ENCODE measurements around the gene STOX2. TPM values are rescaled to one million over a fixed set of nuclear protein-coding genes. Genes with fewer than 3 reads are reported as not detected.
A peak's percentile ranks its signal among the peaks of the same experiment; 100 is the strongest.

Gene STOX2
- polyA plus RNA-seq, 1 of the 3 experiments (the other 2 are of a cell fraction) = 0.16 TPM

DNA sequence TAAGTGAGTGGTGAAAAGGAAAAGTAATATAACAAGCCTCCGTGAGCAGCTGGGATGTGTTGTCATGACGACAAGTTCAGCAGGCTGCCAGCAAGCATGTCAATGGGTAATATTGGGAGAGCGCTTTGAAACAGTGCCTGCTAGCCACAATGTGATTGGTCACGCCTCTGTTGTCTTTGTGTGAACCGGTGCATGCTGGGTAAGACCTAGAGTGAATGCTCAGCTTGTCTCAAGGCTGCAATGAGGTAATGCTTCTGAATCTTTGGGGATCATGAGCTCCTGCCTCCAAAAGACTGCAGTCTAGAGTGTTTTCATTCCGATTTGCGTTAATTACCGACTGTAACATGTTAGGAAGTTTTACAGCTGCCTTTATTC lies 54.9 kb downstream of the STOX2 start (continued):
- TF ChIP-seq, protein P1, sequence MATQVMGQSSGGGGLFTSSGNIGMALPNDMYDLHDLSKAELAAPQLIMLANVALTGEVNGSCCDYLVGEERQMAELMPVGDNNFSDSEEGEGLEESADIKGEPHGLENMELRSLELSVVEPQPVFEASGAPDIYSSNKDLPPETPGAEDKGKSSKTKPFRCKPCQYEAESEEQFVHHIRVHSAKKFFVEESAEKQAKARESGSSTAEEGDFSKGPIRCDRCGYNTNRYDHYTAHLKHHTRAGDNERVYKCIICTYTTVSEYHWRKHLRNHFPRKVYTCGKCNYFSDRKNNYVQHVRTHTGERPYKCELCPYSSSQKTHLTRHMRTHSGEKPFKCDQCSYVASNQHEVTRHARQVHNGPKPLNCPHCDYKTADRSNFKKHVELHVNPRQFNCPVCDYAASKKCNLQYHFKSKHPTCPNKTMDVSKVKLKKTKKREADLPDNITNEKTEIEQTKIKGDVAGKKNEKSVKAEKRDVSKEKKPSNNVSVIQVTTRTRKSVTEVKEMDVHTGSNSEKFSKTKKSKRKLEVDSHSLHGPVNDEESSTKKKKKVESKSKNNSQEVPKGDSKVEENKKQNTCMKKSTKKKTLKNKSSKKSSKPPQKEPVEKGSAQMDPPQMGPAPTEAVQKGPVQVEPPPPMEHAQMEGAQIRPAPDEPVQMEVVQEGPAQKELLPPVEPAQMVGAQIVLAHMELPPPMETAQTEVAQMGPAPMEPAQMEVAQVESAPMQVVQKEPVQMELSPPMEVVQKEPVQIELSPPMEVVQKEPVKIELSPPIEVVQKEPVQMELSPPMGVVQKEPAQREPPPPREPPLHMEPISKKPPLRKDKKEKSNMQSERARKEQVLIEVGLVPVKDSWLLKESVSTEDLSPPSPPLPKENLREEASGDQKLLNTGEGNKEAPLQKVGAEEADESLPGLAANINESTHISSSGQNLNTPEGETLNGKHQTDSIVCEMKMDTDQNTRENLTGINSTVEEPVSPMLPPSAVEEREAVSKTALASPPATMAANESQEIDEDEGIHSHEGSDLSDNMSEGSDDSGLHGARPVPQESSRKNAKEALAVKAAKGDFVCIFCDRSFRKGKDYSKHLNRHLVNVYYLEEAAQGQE (IDR thresholded peaks at IDR 0.05; ENCODE audit: low read depth, low read length) = no peak
- TF ChIP-seq EP300 (IDR thresholded peaks at IDR 0.05; ENCODE audit: borderline replicate concordance in 1 of 2, low read depth in 1 of 2, low read length in 1 of 2) = 0 out of 4 replicates have a peak, but pooled peaks of 1 of the 2 experiments have one; percentile 23
- TF ChIP-seq, protein P2, sequence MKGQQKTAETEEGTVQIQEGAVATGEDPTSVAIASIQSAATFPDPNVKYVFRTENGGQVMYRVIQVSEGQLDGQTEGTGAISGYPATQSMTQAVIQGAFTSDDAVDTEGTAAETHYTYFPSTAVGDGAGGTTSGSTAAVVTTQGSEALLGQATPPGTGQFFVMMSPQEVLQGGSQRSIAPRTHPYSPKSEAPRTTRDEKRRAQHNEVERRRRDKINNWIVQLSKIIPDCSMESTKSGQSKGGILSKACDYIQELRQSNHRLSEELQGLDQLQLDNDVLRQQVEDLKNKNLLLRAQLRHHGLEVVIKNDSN (IDR thresholded peaks at IDR 0.05; ENCODE audit: borderline replicate concordance, low read depth) = no peak
- TF ChIP-seq, protein P3, sequence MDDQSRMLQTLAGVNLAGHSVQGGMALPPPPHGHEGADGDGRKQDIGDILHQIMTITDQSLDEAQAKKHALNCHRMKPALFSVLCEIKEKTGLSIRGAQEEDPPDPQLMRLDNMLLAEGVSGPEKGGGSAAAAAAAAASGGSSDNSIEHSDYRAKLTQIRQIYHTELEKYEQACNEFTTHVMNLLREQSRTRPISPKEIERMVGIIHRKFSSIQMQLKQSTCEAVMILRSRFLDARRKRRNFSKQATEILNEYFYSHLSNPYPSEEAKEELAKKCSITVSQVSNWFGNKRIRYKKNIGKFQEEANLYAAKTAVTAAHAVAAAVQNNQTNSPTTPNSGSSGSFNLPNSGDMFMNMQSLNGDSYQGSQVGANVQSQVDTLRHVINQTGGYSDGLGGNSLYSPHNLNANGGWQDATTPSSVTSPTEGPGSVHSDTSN (IDR thresholded peaks at IDR 0.05) = no peak

DNA sequence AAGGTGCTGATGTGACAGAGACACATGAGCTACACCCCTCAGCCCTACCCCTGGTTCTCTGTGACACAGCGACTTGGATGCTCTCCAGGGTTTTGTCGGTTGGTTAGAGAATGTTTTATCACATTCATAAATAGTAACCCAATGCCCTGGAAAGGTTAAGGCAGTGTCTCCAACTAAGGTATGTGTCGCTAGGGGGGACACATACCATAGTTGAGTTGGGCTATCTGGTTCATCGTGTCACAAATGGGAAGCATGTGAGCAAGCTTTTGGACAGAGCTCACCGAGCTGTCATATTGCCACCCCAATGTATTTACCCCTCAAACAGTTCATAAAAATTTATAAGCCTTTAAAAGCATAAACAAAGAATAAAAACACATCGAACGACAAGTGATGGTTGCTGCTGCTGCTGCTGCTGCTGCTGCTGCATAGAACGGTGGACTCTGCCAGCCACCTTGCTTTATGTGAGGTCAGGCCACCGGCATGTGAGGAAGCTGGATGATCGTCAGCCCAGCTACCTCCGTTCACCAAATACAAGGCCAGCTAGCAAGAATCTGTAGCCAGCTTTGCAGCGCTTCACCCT lies 55.9 kb downstream of the STOX2 start:
- Histone ChIP-seq H2AFZ (ENCODE audit: low read depth) (no peak overlapping the region), H3F3A (replicated peaks; ENCODE audit: insufficient read depth) (no peaks in the 10 kb centered on the region), H4K20me1 (ENCODE audit: insufficient read depth) (no peaks in the 10 kb centered on the region), H3K36me3 (replicated peaks in 1 of 2; ENCODE audit: control insufficient read depth in 1 of 2, insufficient read depth in 2 of 2, low read length in 1 of 2) (no peaks in the 10 kb centered on the region), H3K27me3 (ENCODE audit: insufficient read depth) (no peaks in the 10 kb centered on the region), H3K4me2 (no peak overlapping the region), H3K9me2 (no peaks in the 10 kb centered on the region), H3K79me2 (ENCODE audit: insufficient read depth) (no peaks in the 10 kb centered on the region), H3K9ac (no peak overlapping the region), H3K4me3 (ENCODE audit: low read depth in 2 of 2, low read length in 1 of 2) (no peak overlapping the region), H3K4me1 (ENCODE audit: control insufficient read depth in 1 of 2, insufficient read depth in 2 of 2, low read depth in 1 of 2, low read length in 1 of 2) (peaks cover 0 to 31% of the 10 kb centered on the region in 2 experiments; a peak in 2 of 4 replicates), H3K9me3 (no peaks in the 10 kb centered on the region), H3K27ac (ENCODE audit: low read depth in 2 of 2, low read length in 1 of 2) (peak overlapping the region in 1 of 2 experiments; percentile 39; a peak in 1 of 4 replicates)
- CTCF ChIA-PET = interaction anchor here (0.7 to 1.5 kb wide), 3 partner anchors 8 to 203 kb away, joined by 3 read pairs; no protein-coding TSS in a partner anchor
- WGBS (ENCODE audit: low lambda C conversion rate) = 46% methylated on average over 12 of the region's 12 CpGs
- TF ChIP-seq JUND (IDR thresholded peaks at IDR 0.05) (no peak), SMC3 (IDR thresholded peaks at IDR 0.05; ENCODE audit: low read depth, low read length) (no peak), EP300 (IDR thresholded peaks at IDR 0.05; ENCODE audit: borderline replicate concordance in 1 of 2, low read depth in 1 of 2, low read length in 1 of 2) (no peak), MXI1 (IDR thresholded peaks at IDR 0.05; ENCODE audit: low read depth, low read length) (peak; percentile 12; the same call in 1 of the 2 replicates), EZH2phosphoT487 (IDR thresholded peaks at IDR 0.05; ENCODE audit: borderline replicate concordance, low read depth) (no peak), RCOR1 (IDR thresholded peaks at IDR 0.05; ENCODE audit: low read length) (no peak), GABPA (IDR thresholded peaks at IDR 0.05; ENCODE audit: low read depth) (no peak)
- TF ChIP-seq, protein P4, sequence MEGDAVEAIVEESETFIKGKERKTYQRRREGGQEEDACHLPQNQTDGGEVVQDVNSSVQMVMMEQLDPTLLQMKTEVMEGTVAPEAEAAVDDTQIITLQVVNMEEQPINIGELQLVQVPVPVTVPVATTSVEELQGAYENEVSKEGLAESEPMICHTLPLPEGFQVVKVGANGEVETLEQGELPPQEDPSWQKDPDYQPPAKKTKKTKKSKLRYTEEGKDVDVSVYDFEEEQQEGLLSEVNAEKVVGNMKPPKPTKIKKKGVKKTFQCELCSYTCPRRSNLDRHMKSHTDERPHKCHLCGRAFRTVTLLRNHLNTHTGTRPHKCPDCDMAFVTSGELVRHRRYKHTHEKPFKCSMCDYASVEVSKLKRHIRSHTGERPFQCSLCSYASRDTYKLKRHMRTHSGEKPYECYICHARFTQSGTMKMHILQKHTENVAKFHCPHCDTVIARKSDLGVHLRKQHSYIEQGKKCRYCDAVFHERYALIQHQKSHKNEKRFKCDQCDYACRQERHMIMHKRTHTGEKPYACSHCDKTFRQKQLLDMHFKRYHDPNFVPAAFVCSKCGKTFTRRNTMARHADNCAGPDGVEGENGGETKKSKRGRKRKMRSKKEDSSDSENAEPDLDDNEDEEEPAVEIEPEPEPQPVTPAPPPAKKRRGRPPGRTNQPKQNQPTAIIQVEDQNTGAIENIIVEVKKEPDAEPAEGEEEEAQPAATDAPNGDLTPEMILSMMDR (IDR thresholded peaks at IDR 0.05) = no peak
- TF ChIP-seq, protein P2 (IDR thresholded peaks at IDR 0.05; ENCODE audit: borderline replicate concordance, low read depth) = no peak
- POLR2A ChIA-PET = interaction anchor here (0.7 to 1.5 kb wide), 4 partner anchors 42 to 139 kb away, joined by 3 to 6 read pairs (median 3); no protein-coding TSS in a partner anchor
- no peak for DNase-seq

Data from SK-N-SH (cell line).